AG09319 (cell line): Measurements from ENCODE around the gene KIAA0930.

Source experiments
- DNase-seq: peaks from one replicate; pipeline ENCODE4 v3.0.0-alpha.2; 2010; ENCODE audit warnings: low read depth; ENCODE audit errors: extremely low read depth
- TF ChIP-seq, protein P1 (sequence below): IDR thresholded peaks from 2 replicates; pipeline ENCODE4 v1.5.1; 2011; ENCODE audit warnings: low read depth, mild to moderate bottlenecking, inconsistent platforms, low read length, moderate library complexity

Gene KIAA0930

DNA sequence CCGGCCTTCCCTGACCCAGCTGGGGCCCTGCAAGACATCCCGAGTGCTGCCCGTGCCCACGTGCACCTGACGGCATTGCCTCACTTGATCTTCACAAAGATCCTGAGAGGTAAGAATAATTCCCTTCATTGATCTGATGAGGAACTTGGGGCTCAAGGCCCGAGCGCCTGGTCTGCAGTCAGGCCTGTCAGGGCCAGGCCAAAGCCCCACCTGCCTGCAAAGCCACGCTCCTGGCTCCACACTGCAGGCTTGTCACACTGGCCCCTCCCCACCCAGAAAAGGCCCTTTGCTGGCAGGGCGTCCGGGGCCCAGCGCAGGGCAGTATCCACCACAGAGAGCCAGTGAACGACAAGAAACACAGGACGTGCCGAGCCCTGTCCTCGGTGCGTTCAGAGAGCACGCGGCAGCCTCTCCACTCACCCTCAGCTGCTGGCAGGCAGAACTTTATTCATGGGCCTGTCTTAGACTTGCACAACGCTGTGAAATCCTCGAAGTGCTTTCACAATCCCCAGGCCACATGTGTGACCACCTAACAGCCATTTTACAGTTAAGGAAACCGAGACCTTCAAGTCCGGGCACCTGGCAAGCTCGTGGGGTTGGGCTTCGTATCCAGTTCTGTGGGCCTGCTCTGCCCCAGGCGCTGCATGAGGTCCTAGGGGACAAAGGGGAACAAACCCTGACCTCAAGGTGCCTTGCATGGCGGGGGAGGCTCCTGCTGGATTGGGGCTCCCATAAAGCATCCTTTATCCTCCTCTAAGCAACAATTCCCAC is 14.8 kb downstream of the KIAA0930 start:
- DNase-seq: no peak
- TF ChIP-seq, protein P1, sequence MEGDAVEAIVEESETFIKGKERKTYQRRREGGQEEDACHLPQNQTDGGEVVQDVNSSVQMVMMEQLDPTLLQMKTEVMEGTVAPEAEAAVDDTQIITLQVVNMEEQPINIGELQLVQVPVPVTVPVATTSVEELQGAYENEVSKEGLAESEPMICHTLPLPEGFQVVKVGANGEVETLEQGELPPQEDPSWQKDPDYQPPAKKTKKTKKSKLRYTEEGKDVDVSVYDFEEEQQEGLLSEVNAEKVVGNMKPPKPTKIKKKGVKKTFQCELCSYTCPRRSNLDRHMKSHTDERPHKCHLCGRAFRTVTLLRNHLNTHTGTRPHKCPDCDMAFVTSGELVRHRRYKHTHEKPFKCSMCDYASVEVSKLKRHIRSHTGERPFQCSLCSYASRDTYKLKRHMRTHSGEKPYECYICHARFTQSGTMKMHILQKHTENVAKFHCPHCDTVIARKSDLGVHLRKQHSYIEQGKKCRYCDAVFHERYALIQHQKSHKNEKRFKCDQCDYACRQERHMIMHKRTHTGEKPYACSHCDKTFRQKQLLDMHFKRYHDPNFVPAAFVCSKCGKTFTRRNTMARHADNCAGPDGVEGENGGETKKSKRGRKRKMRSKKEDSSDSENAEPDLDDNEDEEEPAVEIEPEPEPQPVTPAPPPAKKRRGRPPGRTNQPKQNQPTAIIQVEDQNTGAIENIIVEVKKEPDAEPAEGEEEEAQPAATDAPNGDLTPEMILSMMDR: no peak

DNA sequence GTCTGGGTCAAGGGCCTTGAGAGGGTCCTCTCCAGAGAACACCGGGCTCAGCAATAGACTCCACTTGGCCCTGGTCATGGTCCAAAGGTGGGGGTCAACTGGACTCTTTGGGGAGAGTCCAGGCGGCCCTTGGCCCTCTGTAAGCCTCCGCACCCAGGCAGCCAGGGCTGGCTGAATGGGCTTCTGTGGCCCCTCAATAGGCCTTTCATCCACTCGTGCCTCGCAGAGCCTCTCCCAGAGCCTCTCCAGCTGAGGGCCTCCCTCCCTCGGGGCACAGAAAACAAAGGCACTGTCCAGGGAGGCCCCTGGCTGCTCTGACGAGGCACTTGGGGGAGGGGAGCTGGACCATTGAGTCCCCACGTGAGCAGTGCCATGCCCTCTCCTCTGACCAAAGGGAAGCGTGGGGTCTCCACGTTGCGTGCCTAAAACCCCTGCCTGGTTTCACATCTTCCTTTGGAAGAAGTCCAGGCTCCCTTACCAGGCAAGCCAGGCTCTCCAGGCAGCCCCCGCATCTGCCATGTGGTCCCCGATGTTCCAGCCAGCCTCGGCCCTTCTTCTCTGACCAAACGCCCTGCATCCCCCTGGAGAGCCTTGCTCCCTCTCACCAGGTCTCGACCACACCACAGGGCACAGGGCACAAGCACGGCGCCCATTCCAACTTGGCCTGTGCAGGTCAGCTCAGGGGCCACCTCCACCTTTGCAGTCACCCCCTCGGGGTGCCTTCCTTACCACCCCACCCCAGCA is 15.5 kb downstream of the KIAA0930 start:
- DNase-seq: no peak
- TF ChIP-seq, protein P1: no peak

DNA sequence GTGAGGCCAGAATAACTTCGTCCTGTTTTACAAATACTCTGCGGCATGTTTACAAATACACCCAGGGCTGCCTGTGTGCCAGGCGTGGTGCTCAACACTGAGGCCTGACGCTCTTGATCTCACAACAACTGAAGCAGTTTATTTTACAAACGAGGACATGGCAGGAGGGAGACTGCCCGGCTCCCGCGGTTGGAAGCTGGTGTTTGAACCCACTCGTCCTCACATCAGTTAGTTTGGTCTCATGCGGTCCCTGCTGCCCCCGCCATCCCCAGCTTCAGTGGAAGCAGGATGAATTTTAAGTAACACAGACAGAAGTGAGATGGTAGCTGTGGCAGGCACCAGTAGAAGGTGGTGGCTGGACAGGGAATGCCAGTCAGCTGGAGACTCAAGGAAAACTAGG is 16.4 kb downstream of the KIAA0930 start:
- TF ChIP-seq, protein P1: no peak
- DNase-seq: no peak

DNA sequence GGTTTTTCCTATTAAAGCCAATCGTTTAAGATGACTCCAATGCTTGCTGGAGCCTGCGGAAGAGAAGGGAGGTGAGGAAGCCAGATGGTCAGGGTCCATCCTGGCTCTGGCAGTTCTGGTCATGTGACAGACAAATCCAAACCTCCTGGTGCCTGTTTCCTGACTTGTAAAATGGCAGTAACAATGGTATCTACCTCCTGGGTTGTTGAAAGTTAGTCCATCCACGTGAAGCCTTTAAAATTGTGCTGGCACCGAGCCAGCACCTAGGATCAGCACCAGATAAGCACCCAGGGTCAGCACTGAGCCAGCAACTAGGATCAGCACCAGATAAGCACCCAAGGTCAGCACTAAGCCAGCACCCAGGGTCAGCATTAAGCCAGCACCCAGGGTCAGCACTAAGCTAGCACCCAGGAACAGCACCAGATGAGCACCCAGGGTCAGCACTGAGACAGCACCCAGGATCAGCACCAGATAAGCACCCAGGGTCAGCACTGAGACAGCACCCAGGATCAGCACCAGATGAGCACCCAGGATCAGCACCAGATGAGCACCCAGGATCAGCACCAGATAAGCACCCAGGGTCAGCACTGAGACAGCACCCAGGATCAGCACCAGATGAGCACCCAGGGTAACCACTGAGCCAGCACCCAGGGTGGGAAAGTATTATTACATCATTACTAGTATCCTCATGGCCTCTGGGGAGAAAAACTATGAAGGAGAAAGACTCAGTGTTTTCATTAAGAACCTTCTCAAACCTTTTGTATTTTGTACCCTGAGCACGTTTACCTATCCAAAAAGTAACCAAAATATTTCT is 17.2 kb downstream of the KIAA0930 start:
- DNase-seq: no peak
- TF ChIP-seq, protein P1: no peak

DNA sequence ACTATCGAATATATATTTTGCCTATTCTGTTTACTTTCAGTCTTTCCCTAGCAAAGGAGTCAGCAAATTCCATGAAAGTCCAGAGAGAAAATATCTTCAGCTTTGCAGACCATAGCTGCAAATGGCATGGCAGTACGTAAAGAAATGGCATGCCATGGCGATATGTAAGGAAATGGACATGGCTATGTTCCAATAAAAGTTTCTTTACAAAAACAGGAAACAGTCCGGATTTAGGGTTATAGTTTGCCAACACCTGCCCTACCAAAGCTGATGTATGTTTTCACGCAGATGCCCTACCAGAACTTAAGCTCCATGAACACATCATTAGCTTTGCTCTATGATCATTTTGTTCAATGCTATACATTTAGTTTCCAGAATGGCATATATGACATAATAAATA is 19.5 kb downstream of the KIAA0930 start:
- TF ChIP-seq, protein P1: no peak
- DNase-seq: no peak

DNA sequence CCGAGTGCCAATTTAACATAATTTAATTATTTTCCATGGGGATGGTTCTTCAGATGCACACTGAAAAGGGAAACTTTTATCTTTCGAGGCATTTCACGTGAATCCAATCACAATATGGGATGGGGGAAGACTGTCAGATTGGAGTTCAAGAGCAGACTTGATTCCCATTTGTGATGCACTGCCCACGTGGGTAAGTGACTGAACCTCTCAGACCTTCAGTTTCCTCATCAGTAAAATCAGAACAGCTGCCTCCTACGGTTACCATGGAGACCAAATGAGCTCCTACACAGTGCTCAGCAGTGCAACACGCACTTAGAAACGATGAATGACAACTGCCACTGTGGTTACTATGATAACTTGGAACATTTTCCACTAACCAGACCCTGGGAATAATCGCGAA is 21.7 kb downstream of the KIAA0930 start:
- no peak for DNase-seq

More for the DNA sequence above, 21.7 kb downstream of the KIAA0930 start:
- TF ChIP-seq, protein P1: no peak
